GM19351 (cell line): ENCODE measurements around the gene THAP11.
A peak's percentile ranks its signal among the peaks of the same experiment; 100 is the strongest.
"Not testable (repeated sequence)": the region's sequence is repeated elsewhere in the genome, so short reads cannot be mapped to it uniquely, and the experiment has no call there.

Experiments used
- ATAC-seq: cut with Tn5 transposase; IDR thresholded peaks from one replicate; pipeline ENCODE4 v1.9.1; 2021; ENCODE audit warnings: mild to moderate bottlenecking, moderate library complexity; ENCODE audit not compliant: unreplicated experiment

Gene THAP11

GRCh38 chr16:67861877-67862276 is 19.8 kb downstream of the THAP11 start:
- ATAC-seq, result no peak

GRCh38 chr16:67862623-67863583 is 20.8 kb downstream of the THAP11 start:
- ATAC-seq, result no peak

- ATAC-seq, result not testable (repeated sequence)
Observed at GRCh38 chr16:67864044-67864443, 21.9 kb downstream of the THAP11 start.

- ATAC-seq, result no peak
Observed at GRCh38 chr16:67864594-67864993, 22.5 kb downstream of the THAP11 start.

GRCh38 chr16:67865318-67865717 is 23.2 kb downstream of the THAP11 start:
- ATAC-seq, result no peak

- ATAC-seq, result no peak
Observed at GRCh38 chr16:67868290-67868689, 26.2 kb downstream of the THAP11 start.

GRCh38 chr16:67869653-67870052 is 27.5 kb downstream of the THAP11 start:
- no peak for ATAC-seq

GRCh38 chr16:67871256-67871655 is 29.1 kb downstream of the THAP11 start:
- no peak for ATAC-seq

GRCh38 chr16:67872131-67872630 is 30.1 kb downstream of the THAP11 start:
- ATAC-seq, result no peak

GRCh38 chr16:67872631-67873434 is 30.7 kb downstream of the THAP11 start, which contains the start of gene EDC4:
Gene EDC4, plus strand, starts transcription at chr16:67873052. Its CDS starts 210 bp downstream, at chr16:67873262.
- ATAC-seq, result peak; percentile 81

GRCh38 chr16:67873435-67874370 is 31.6 kb downstream of the THAP11 start:
- peak; percentile 25 for ATAC-seq

- ATAC-seq, result no peak
Observed at GRCh38 chr16:67874372-67874771, 32.3 kb downstream of the THAP11 start.

GRCh38 chr16:67877064-67877463 is 34.9 kb downstream of the THAP11 start:
- no peak for ATAC-seq

GRCh38 chr16:67878232-67878631 is 36.1 kb downstream of the THAP11 start:
- ATAC-seq, result no peak

- ATAC-seq, result no peak
Observed at GRCh38 chr16:67878846-67879245, 36.7 kb downstream of the THAP11 start.

- ATAC-seq, result no peak
Observed at GRCh38 chr16:67879462-67879861, 37.3 kb downstream of the THAP11 start.

- no peak for ATAC-seq
Observed at GRCh38 chr16:67879936-67880335, 37.8 kb downstream of the THAP11 start.

- ATAC-seq, result no peak
Observed at GRCh38 chr16:67880584-67880983, 38.5 kb downstream of the THAP11 start.

GRCh38 chr16:67881621-67882161 is 39.6 kb downstream of the THAP11 start:
- no peak for ATAC-seq
